Loucy (cell line): ENCODE results near the gene RSAD2.

Source experiments
- H2AFZ ChIP-seq: fragments of 200-600 bp; sonication (generic); 2 replicates; pipeline ENCODE4 v1.6.0; 2016; ENCODE audit warnings: antibody characterized with exemption, mild to moderate bottlenecking, low read length, moderate library complexity
- H3F3A ChIP-seq: fragments of 200-600 bp; 2 replicates; pipeline ENCODE4 v1.6.0; 2016; ENCODE audit warnings: antibody characterized with exemption, low read depth, mild to moderate bottlenecking
- H3K27me3 ChIP-seq: fragments of 200-600 bp; sonication (generic); 2 replicates; pipeline ENCODE4 v1.6.1; 2014; ENCODE audit warnings: low read length, mild to moderate bottlenecking; ENCODE audit not compliant: insufficient read depth, poor library complexity, severe bottlenecking
- H3K36me3 ChIP-seq: fragments of 200-600 bp; sonication (generic); 2 replicates; pipeline ENCODE4 v1.6.1; 2016; ENCODE audit warnings: low read length; ENCODE audit not compliant: insufficient read depth
- H3K4me1 ChIP-seq: fragments of 200-600 bp; sonication (generic); 2 replicates; pipeline ENCODE4 v1.5.1; 2014; ENCODE audit warnings: low read length, mild to moderate bottlenecking; ENCODE audit not compliant: insufficient read depth, poor library complexity, severe bottlenecking
- H3K4me2 ChIP-seq: fragments of 200-600 bp; sonication (generic); 2 replicates; pipeline ENCODE4 v1.6.0; 2014; ENCODE audit warnings: antibody characterized with exemption, low read length, low read depth, mild to moderate bottlenecking; ENCODE audit not compliant: poor library complexity, severe bottlenecking
- H3K4me3 ChIP-seq: fragments of 200-600 bp; sonication (generic); 2 replicates; pipeline ENCODE4 v1.5.1; 2014; ENCODE audit warnings: low read length, mild to moderate bottlenecking, mixed read lengths; ENCODE audit not compliant: poor library complexity, severe bottlenecking
- H3K79me2 ChIP-seq: fragments of 200-600 bp; sonication (generic); 2 replicates; pipeline ENCODE4 v1.6.1; 2014; ENCODE audit warnings: low read length; ENCODE audit not compliant: insufficient read depth
- H3K9ac ChIP-seq: fragments of 200-600 bp; sonication (generic); 2 replicates; pipeline ENCODE4 v1.6.0; 2014; ENCODE audit warnings: mild to moderate bottlenecking, low read depth, low read length, moderate library complexity; ENCODE audit not compliant: poor library complexity, severe bottlenecking
- H3K9me2 ChIP-seq: fragments of 200-600 bp; sonication (generic); replicated peaks from 2 replicates; pipeline ENCODE4 v1.6.1; 2016; ENCODE audit warnings: low read depth, low read length, mixed read lengths
- H3K9me3 ChIP-seq: fragments of 200-600 bp; sonication (generic); 2 replicates; pipeline ENCODE4 v1.6.1; 2014; ENCODE audit warnings: mild to moderate bottlenecking, antibody characterized with exemption, low read length, low read depth; ENCODE audit not compliant: insufficient read depth
- H4K20me1 ChIP-seq: fragments of 200-600 bp; sonication (generic); 2 replicates; pipeline ENCODE4 v1.6.0; 2014; ENCODE audit warnings: antibody characterized with exemption, low read length, mild to moderate bottlenecking; ENCODE audit not compliant: insufficient read depth, poor library complexity, severe bottlenecking
- CTCF ChIP-seq: fragments of 200-600 bp; sonication (generic); conservative IDR thresholded peaks from 2 replicates; pipeline ENCODE4 v1.5.1; 2014; ENCODE audit warnings: mild to moderate bottlenecking, antibody characterized with exemption, low read length
- EZH2phosphoT487 ChIP-seq: fragments of 200-600 bp; IDR thresholded peaks from 2 replicates; pipeline ENCODE4 v1.6.1; 2018; ENCODE audit warnings: antibody characterized with exemption, mild to moderate bottlenecking, moderate library complexity, borderline replicate concordance

Gene RSAD2

GRCh38 chr2:6866982-6867381, 10.6 kb upstream of the RSAD2 start:
- Histone ChIP-seq H3K9me2 (no peaks in the 10 kb centered on the region), H3F3A (no peaks in the 10 kb centered on the region), H4K20me1 (no peaks in the 10 kb centered on the region), H3K4me2 (peak overlapping the region; percentile 93), H3K27me3 (no peaks in the 10 kb centered on the region), H3K9me3 (no peaks in the 10 kb centered on the region), H3K4me3 (peak overlapping the region; percentile 86), H3K4me1 (peaks cover 56% of the 10 kb centered on the region), H2AFZ (no peak overlapping the region), H3K36me3 (no peaks in the 10 kb centered on the region), H3K79me2 (peaks cover 43% of the 10 kb centered on the region), H3K9ac (peak overlapping the region; percentile 89)
- TF ChIP-seq EZH2phosphoT487 (no peak), CTCF (no peak)

- H3K4me2 ChIP-seq: peak overlapping the region; percentile 21
- H3K79me2 ChIP-seq: 0 out of 2 replicates have a peak, but pooled peaks cover under 1% of the 10 kb centered on the region
- no peak overlapping the region for H3K4me3 ChIP-seq
- H3K9me2 ChIP-seq: no peaks in the 10 kb centered on the region
- peaks cover 40% of the 10 kb centered on the region for H3K4me1 ChIP-seq
- no peaks in the 10 kb centered on the region for H3F3A ChIP-seq
- H4K20me1 ChIP-seq: no peaks in the 10 kb centered on the region
- no peak for TF ChIP-seq EZH2phosphoT487
- TF ChIP-seq CTCF: no peak
- H3K27me3 ChIP-seq: no peaks in the 10 kb centered on the region
- H3K9ac ChIP-seq: no peak overlapping the region
- H2AFZ ChIP-seq: no peak overlapping the region
- H3K36me3 ChIP-seq: no peaks in the 10 kb centered on the region
- H3K9me3 ChIP-seq: peaks cover 7% of the 10 kb centered on the region; the same call in 1 of the 2 replicates
Measured at GRCh38 chr2:6872394-6872793, 5.2 kb upstream of the RSAD2 start.

DNA sequence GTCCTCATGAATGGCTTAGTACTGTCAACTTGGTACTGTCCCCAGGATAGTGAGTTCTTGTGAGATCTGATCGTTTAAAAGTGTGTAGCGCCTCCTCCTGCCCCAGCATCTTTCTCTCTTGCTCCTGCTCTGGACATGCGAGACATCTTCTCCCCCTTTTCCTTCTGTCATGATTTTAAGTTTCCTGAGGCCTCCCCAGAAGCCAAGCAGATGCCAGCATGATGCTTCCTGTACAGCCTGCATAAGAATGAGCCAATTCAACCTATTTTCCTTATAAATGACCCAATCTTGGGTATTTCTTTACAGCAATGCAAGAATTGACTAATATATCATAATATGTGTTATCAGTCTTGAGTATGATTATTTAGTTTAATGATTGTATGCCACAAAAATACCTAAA, 3.5 kb upstream of the RSAD2 start:
- no peaks in the 10 kb centered on the region for H4K20me1 ChIP-seq
- no peak overlapping the region for H3K4me2 ChIP-seq
- no peaks in the 10 kb centered on the region for H3K9me2 ChIP-seq
- TF ChIP-seq EZH2phosphoT487 (no peak), CTCF (no peak)
- no peak overlapping the region for H2AFZ ChIP-seq
- H3K4me3 ChIP-seq: no peak overlapping the region
- H3K27me3 ChIP-seq: no peaks in the 10 kb centered on the region
- H3K79me2 ChIP-seq: no peaks in the 10 kb centered on the region
- H3K9me3 ChIP-seq: peaks cover 7% of the 10 kb centered on the region; the same call in 1 of the 2 replicates
- no peak overlapping the region for H3K9ac ChIP-seq
- H3K36me3 ChIP-seq: no peaks in the 10 kb centered on the region
- H3K4me1 ChIP-seq: peaks cover 50% of the 10 kb centered on the region
- H3F3A ChIP-seq: no peaks in the 10 kb centered on the region
